Measurements from ENCODE around the gene SLC35F3. TPM values are rescaled to one million over a fixed set of nuclear protein-coding genes. Genes with fewer than 3 reads are reported as not detected.

Gene SLC35F3
- total and polyA plus RNA-seq, 2 experiments from 2014 or later: 0.80 to 1.3 TPM

GRCh38 chr1:234163267-234163919, 258.9 kb downstream of the SLC35F3 start:
- no peak for DNase-seq (ENCODE audit: low spot score)
- H3K4me2 ChIP-seq: no peak overlapping the region
- 66% methylated on average over 6 of the region's 6 CpGs for WGBS (ENCODE audit: low lambda C conversion rate, missing lambda C conversion rate)
- no peak overlapping the region for H3K4me3 ChIP-seq
- H3K27ac ChIP-seq: no peak overlapping the region
- no peaks in the 10 kb centered on the region for H3K79me2 ChIP-seq
- no peaks in the 10 kb centered on the region for H3K9me3 ChIP-seq (ENCODE audit: low read depth)
- no peaks in the 10 kb centered on the region for H3K9me2 ChIP-seq (replicated peaks; ENCODE audit: insufficient read depth)
- no peaks in the 10 kb centered on the region for H3K4me1 ChIP-seq (ENCODE audit: insufficient read depth)
- no peak for TF ChIP-seq EZH2phosphoT487 (IDR thresholded peaks at IDR 0.05; ENCODE audit: low read depth, severe bottlenecking, unreplicated experiment)
- TF ChIP-seq CTCF (IDR thresholded peaks at IDR 0.05; ENCODE audit: poor library complexity): no peak
- TF ChIP-seq EZH2 (IDR thresholded peaks at IDR 0.05; ENCODE audit: borderline replicate concordance): no peak
- H3K27me3 ChIP-seq: no peaks in the 10 kb centered on the region
- no peaks in the 10 kb centered on the region for H4K20me1 ChIP-seq (ENCODE audit: insufficient read depth, poor library complexity, severe bottlenecking)
- no peaks in the 10 kb centered on the region for H3K36me3 ChIP-seq (replicated peaks; ENCODE audit: insufficient read depth, low read depth)
- no peak overlapping the region for H2AFZ ChIP-seq

- Histone ChIP-seq H3K4me3 (no peak overlapping the region), H3K36me3 (replicated peaks; ENCODE audit: insufficient read depth, low read depth) (no peaks in the 10 kb centered on the region), H3K27ac (no peak overlapping the region), H3K9me2 (replicated peaks; ENCODE audit: insufficient read depth) (no peaks in the 10 kb centered on the region), H4K20me1 (ENCODE audit: insufficient read depth, poor library complexity, severe bottlenecking) (no peaks in the 10 kb centered on the region), H3K79me2 (no peaks in the 10 kb centered on the region), H3K9me3 (ENCODE audit: low read depth) (no peaks in the 10 kb centered on the region), H3K4me1 (ENCODE audit: insufficient read depth) (no peaks in the 10 kb centered on the region), H2AFZ (no peak overlapping the region), H3K4me2 (no peak overlapping the region), H3K27me3 (no peaks in the 10 kb centered on the region)
- DNase-seq (ENCODE audit: low spot score): no peak
- 35% methylated on average over 4 of the region's 5 CpGs for WGBS (ENCODE audit: low lambda C conversion rate, missing lambda C conversion rate)
- no peak for TF ChIP-seq EZH2 (IDR thresholded peaks at IDR 0.05; ENCODE audit: borderline replicate concordance)
- no peak for TF ChIP-seq CTCF (IDR thresholded peaks at IDR 0.05; ENCODE audit: poor library complexity)
- no peak for TF ChIP-seq EZH2phosphoT487 (IDR thresholded peaks at IDR 0.05; ENCODE audit: low read depth, severe bottlenecking, unreplicated experiment)
Observed at GRCh38 chr1:234164098-234164709, 259.7 kb downstream of the SLC35F3 start.

GRCh38 chr1:234168061-234168724, 263.7 kb downstream of the SLC35F3 start:
- Histone ChIP-seq H3K27me3 (no peaks in the 10 kb centered on the region), H3K36me3 (replicated peaks; ENCODE audit: insufficient read depth, low read depth) (no peaks in the 10 kb centered on the region), H3K9me2 (replicated peaks; ENCODE audit: insufficient read depth) (no peaks in the 10 kb centered on the region), H3K4me3 (no peak overlapping the region), H3K4me1 (ENCODE audit: insufficient read depth) (no peaks in the 10 kb centered on the region), H2AFZ (no peak overlapping the region), H3K4me2 (no peak overlapping the region), H3K9me3 (ENCODE audit: low read depth) (no peaks in the 10 kb centered on the region), H4K20me1 (ENCODE audit: insufficient read depth, poor library complexity, severe bottlenecking) (no peaks in the 10 kb centered on the region), H3K27ac (no peak overlapping the region), H3K79me2 (no peaks in the 10 kb centered on the region)
- no peak for TF ChIP-seq CTCF (IDR thresholded peaks at IDR 0.05; ENCODE audit: poor library complexity)
- no peak for TF ChIP-seq EZH2phosphoT487 (IDR thresholded peaks at IDR 0.05; ENCODE audit: low read depth, severe bottlenecking, unreplicated experiment)
- TF ChIP-seq EZH2 (IDR thresholded peaks at IDR 0.05; ENCODE audit: borderline replicate concordance): no peak
- DNase-seq (ENCODE audit: low spot score): no peak
- WGBS (ENCODE audit: low lambda C conversion rate, missing lambda C conversion rate): 92% methylated on average over 7 of the region's 7 CpGs
